DND-41 (cell line): Measurements from ENCODE around the gene ZIC4.

ENCODE experiments used
- CTCF ChIP-seq: IDR thresholded peaks from 2 replicates; pipeline ENCODE4 v1.5.1; 2012; ENCODE audit warnings: borderline replicate concordance, low read length, moderate library complexity, mild to moderate bottlenecking; ENCODE audit not compliant: poor library complexity, severe bottlenecking; ENCODE audit errors: extremely low read depth
- EZH2 ChIP-seq: IDR thresholded peaks from 3 replicates; pipeline ENCODE4 v1.6.1; 2012; ENCODE audit warnings: borderline replicate concordance, low read depth, mild to moderate bottlenecking, moderate library complexity, low read length, inconsistent platforms; ENCODE audit not compliant: severe bottlenecking

GRCh38 chr3:147415874-147416273 lies 9.5 kb upstream of the ZIC4 start:
- TF ChIP-seq CTCF (no peak), EZH2 (no peak)
